OCI-LY1 (cell line): Measurements from ENCODE around the gene PTGER4.
"Not testable (repeated sequence)": the region's sequence is repeated elsewhere in the genome, so short reads cannot be mapped to it uniquely, and the experiment has no call there.

Experiments used
- H2AFZ ChIP-seq: fragments of 200-600 bp; sonication (generic), shearing (Covaris generic); 2 replicates; pipeline ENCODE4 v1.6.0; 2014; ENCODE audit warnings: antibody characterized with exemption, mild to moderate bottlenecking, low read length
- H3F3A ChIP-seq: fragments of 200-600 bp; sonication (generic), shearing (Covaris generic); 2 replicates; pipeline ENCODE4 v1.6.0; 2014; ENCODE audit warnings: mild to moderate bottlenecking, antibody characterized with exemption, low read length, moderate library complexity; ENCODE audit not compliant: insufficient read depth
- H3K27ac ChIP-seq: fragments of 200-600 bp; sonication (generic); 2 replicates; pipeline ENCODE4 v1.5.1; 2014; ENCODE audit warnings: low read length, mixed run types, mild to moderate bottlenecking, low read depth; ENCODE audit not compliant: poor library complexity, severe bottlenecking
- H3K27me3 ChIP-seq: fragments of 200-600 bp; sonication (generic); 2 replicates; pipeline ENCODE4 v1.6.0; 2014; ENCODE audit warnings: antibody characterized with exemption, mild to moderate bottlenecking, low read length, moderate library complexity; ENCODE audit not compliant: insufficient read depth
- H3K36me3 ChIP-seq: fragments of 200-600 bp; sonication (generic); 2 replicates; pipeline ENCODE4 v1.6.1; 2014; ENCODE audit warnings: mild to moderate bottlenecking, antibody characterized with exemption, low read length, moderate library complexity, mixed read lengths; ENCODE audit not compliant: insufficient read depth
- H3K4me1 ChIP-seq: fragments of 200-600 bp; sonication (generic); 2 replicates; pipeline ENCODE4 v1.5.1; 2014; ENCODE audit warnings: mild to moderate bottlenecking, low read length, moderate library complexity; ENCODE audit not compliant: insufficient read depth, severe bottlenecking
- H3K4me2 ChIP-seq: fragments of 200-600 bp; sonication (generic), shearing (Covaris generic); 2 replicates; pipeline ENCODE4 v1.6.1; 2014; ENCODE audit warnings: low read length
- H3K4me3 ChIP-seq: fragments of 200-600 bp; sonication (generic); 2 replicates; pipeline ENCODE4 v1.5.1; 2014; ENCODE audit warnings: low read length, low read depth, mild to moderate bottlenecking, mixed read lengths; ENCODE audit not compliant: poor library complexity, severe bottlenecking
- H3K79me2 ChIP-seq: fragments of 200-600 bp; shearing (Covaris generic); 2 replicates; pipeline ENCODE4 v1.6.1; 2016; ENCODE audit warnings: mixed run types, low read length, mixed read lengths; ENCODE audit not compliant: insufficient read depth
- H3K9ac ChIP-seq: fragments of 200-600 bp; sonication (generic), shearing (Covaris generic); 2 replicates; pipeline ENCODE4 v1.6.1; 2014; ENCODE audit warnings: mild to moderate bottlenecking, low read length, mixed read lengths
- H3K9me2 ChIP-seq: fragments of 200-600 bp; sonication (generic), shearing (Covaris generic); 2 replicates; pipeline ENCODE4 v1.6.1; 2014; ENCODE audit warnings: low read depth, mild to moderate bottlenecking, low read length, mixed read lengths
- H3K9me3 ChIP-seq: fragments of 200-600 bp; shearing (Covaris generic); 2 replicates; pipeline ENCODE4 v1.6.1; 2014; ENCODE audit warnings: low read length, mixed read lengths
- H4K20me1 ChIP-seq: fragments of 200-600 bp; sonication (generic), shearing (Covaris generic); 2 replicates; pipeline ENCODE4 v1.6.0; 2016; ENCODE audit warnings: mild to moderate bottlenecking, low read length; ENCODE audit not compliant: insufficient read depth
- CTCF ChIP-seq: fragments of 200-600 bp; sonication (generic), shearing (Covaris generic); IDR thresholded peaks from 2 replicates; pipeline ENCODE4 v1.5.1; 2017; ENCODE audit warnings: mild to moderate bottlenecking, antibody characterized with exemption, low read length, moderate library complexity, mixed read lengths
- EZH2 ChIP-seq: fragments of 200-600 bp; sonication (generic), shearing (Covaris generic); IDR thresholded peaks from 2 replicates; pipeline ENCODE4 v1.8.0; 2017; ENCODE audit warnings: borderline replicate concordance, mixed run types, mild to moderate bottlenecking, antibody characterized with exemption, low read length, moderate library complexity, mixed read lengths

Gene PTGER4

GRCh38 chr5:40700116-40700782 is 20.5 kb downstream of the PTGER4 start:
- H3K27ac ChIP-seq, result no peak overlapping the region
- H3K36me3 ChIP-seq, result 0 out of 2 replicates have a peak, but pooled peaks cover 4% of the 10 kb centered on the region
- TF ChIP-seq CTCF (no peak), EZH2 (no peak)
- no peak overlapping the region for H3K4me3 ChIP-seq
- H3K27me3 ChIP-seq, result no peaks in the 10 kb centered on the region
- no peaks in the 10 kb centered on the region for H4K20me1 ChIP-seq
- no peaks in the 10 kb centered on the region for H3K79me2 ChIP-seq
- H3K4me1 ChIP-seq, result no peaks in the 10 kb centered on the region
- no peaks in the 10 kb centered on the region for H3K9me3 ChIP-seq
- no peak overlapping the region for H3K4me2 ChIP-seq
- H3K9me2 ChIP-seq, result no peaks in the 10 kb centered on the region
- H2AFZ ChIP-seq, result no peak overlapping the region
- H3K9ac ChIP-seq, result no peak overlapping the region
- no peaks in the 10 kb centered on the region; the same call in 1 of the 2 replicates for H3F3A ChIP-seq

- H3K9me3 ChIP-seq, H3K9me2 ChIP-seq, H3K4me2 ChIP-seq, H3K9ac ChIP-seq, H3K27ac ChIP-seq, H3K36me3 ChIP-seq, H3K4me3 ChIP-seq, H2AFZ ChIP-seq, H3K4me1 ChIP-seq, H3F3A ChIP-seq, H3K79me2 ChIP-seq, H4K20me1 ChIP-seq, H3K27me3 ChIP-seq: not testable (repeated sequence)
Measured at GRCh38 chr5:40702027-40702426, 22.3 kb downstream of the PTGER4 start.

- H3K4me2 ChIP-seq, H3K79me2 ChIP-seq, H3F3A ChIP-seq, H3K9me2 ChIP-seq, H3K4me1 ChIP-seq, H3K27me3 ChIP-seq, H3K9ac ChIP-seq, H3K27ac ChIP-seq, H3K36me3 ChIP-seq, H3K9me3 ChIP-seq, H2AFZ ChIP-seq, H3K4me3 ChIP-seq, H4K20me1 ChIP-seq: not testable (repeated sequence)
Measured at GRCh38 chr5:40705484-40705883, 25.8 kb downstream of the PTGER4 start.

- H3K27me3 ChIP-seq, H3K9me2 ChIP-seq, H3K79me2 ChIP-seq, H3K36me3 ChIP-seq, H3F3A ChIP-seq, H3K4me1 ChIP-seq, H2AFZ ChIP-seq, H4K20me1 ChIP-seq, H3K9ac ChIP-seq, H3K4me3 ChIP-seq, H3K4me2 ChIP-seq, H3K9me3 ChIP-seq, H3K27ac ChIP-seq: not testable (repeated sequence)
Measured at GRCh38 chr5:40710575-40710974, 30.9 kb downstream of the PTGER4 start.
